HepG2 (cell line): Measurements from ENCODE around the gene DRC7. TPM values are rescaled to one million over a fixed set of nuclear protein-coding genes. Genes with fewer than 3 reads are reported as not detected.

Experiments used
- BCL6 ChIP-seq: IDR thresholded peaks from 2 replicates; pipeline ENCODE4 v1.6.1; 2016; ENCODE audit warnings: missing genetic modification reagents, missing compliant biosample characterization
- BHLHE40 ChIP-seq: IDR thresholded peaks from 2 replicates; pipeline ENCODE4 v1.6.1; 2011; ENCODE audit warnings: low read length, improper control_type of control experiment
- CBFB ChIP-seq: sonication (generic); formaldehyde crosslinking; IDR thresholded peaks from 2 replicates; pipeline ENCODE4 v1.4.0; 2020; ENCODE audit warnings: missing genetic modification reagents
- FOXO1 ChIP-seq: sonication (generic); formaldehyde crosslinking; IDR thresholded peaks from 2 replicates; pipeline ENCODE4 v1.4.0; 2020; ENCODE audit warnings: missing genetic modification reagents
- GATAD1 ChIP-seq: IDR thresholded peaks from 2 replicates; pipeline ENCODE4 v1.6.1; 2016; ENCODE audit warnings: missing genetic modification reagents, missing compliant biosample characterization
- KDM3A ChIP-seq: IDR thresholded peaks from 2 replicates; pipeline ENCODE4 v1.6.1; 2018; ENCODE audit warnings: low read depth, missing compliant biosample characterization
- MLLT10 ChIP-seq: sonication (generic); formaldehyde crosslinking; IDR thresholded peaks from 2 replicates; pipeline ENCODE4 v1.4.0; 2020; ENCODE audit warnings: missing genetic modification reagents
- NCOA5 ChIP-seq: sonication (generic); formaldehyde crosslinking; IDR thresholded peaks from 2 replicates; pipeline ENCODE4 v1.4.0; 2020; ENCODE audit warnings: missing genetic modification reagents
- ONECUT2 ChIP-seq: sonication (generic); formaldehyde crosslinking; IDR thresholded peaks from 2 replicates; pipeline ENCODE4 v1.4.0; 2020; ENCODE audit warnings: missing genetic modification reagents
- PITX1 ChIP-seq: sonication (generic); formaldehyde crosslinking; IDR thresholded peaks from 2 replicates; pipeline ENCODE4 v1.5.1; 2020; ENCODE audit warnings: mild to moderate bottlenecking, missing genetic modification reagents
- SMC3 ChIP-seq: IDR thresholded peaks from 2 replicates; pipeline ENCODE4 v1.6.1; 2011; ENCODE audit warnings: low read length, improper control_type of control experiment
- SNAI1 ChIP-seq: sonication (generic); formaldehyde crosslinking; IDR thresholded peaks from 2 replicates; pipeline ENCODE4 v1.5.0; 2020; ENCODE audit warnings: mild to moderate bottlenecking, missing genetic modification reagents, borderline replicate concordance
- SRSF9 ChIP-seq: fragments of 200-400 bp; formaldehyde crosslinking; IDR thresholded peaks from 2 replicates; pipeline ENCODE4 v1.6.1; 2018; ENCODE audit warnings: borderline replicate concordance, mild to moderate bottlenecking, low read depth, low read length; ENCODE audit not compliant: insufficient read depth, poor library complexity, severe bottlenecking
- STAT5B ChIP-seq: sonication (generic); formaldehyde crosslinking; IDR thresholded peaks from 2 replicates; pipeline ENCODE4 v1.4.0; 2020; ENCODE audit warnings: missing genetic modification reagents
- TBL1XR1 ChIP-seq: fragments of 150-350 bp; IDR thresholded peaks from 2 replicates; pipeline ENCODE4 v1.6.1; 2014; ENCODE audit warnings: borderline replicate concordance, low read length; ENCODE audit not compliant: partially characterized antibody
- TP53 ChIP-seq: sonication (generic); formaldehyde crosslinking; conservative IDR thresholded peaks from 2 replicates; pipeline ENCODE4 v1.4.0; 2020; ENCODE audit warnings: missing genetic modification reagents
- ZFP1 ChIP-seq: IDR thresholded peaks from 2 replicates; pipeline ENCODE4 v1.6.1; 2016
- ZNF10 ChIP-seq: sonication (generic); formaldehyde crosslinking; IDR thresholded peaks from 2 replicates; pipeline ENCODE4 v1.4.0; 2020; ENCODE audit warnings: mild to moderate bottlenecking, low read depth, missing genetic modification reagents, borderline replicate concordance
- ZNF446 ChIP-seq: sonication (generic); formaldehyde crosslinking; IDR thresholded peaks from 2 replicates; pipeline ENCODE4 v1.5.0; 2020; ENCODE audit warnings: mild to moderate bottlenecking, missing genetic modification reagents
- ZNF562 ChIP-seq: sonication (generic); formaldehyde crosslinking; IDR thresholded peaks from 2 replicates; pipeline ENCODE4 v1.8.0; 2022; ENCODE audit warnings: missing genetic modification reagents, borderline replicate concordance
- ZNF816 ChIP-seq: sonication (generic); formaldehyde crosslinking; IDR thresholded peaks from 2 replicates; pipeline ENCODE4 v1.8.0; 2022; ENCODE audit warnings: missing genetic modification reagents, mild to moderate bottlenecking, borderline replicate concordance
- polyA plus RNA-seq, 8 experiments: library from polyadenylated mRNA; depleted of rRNA in 3 of 8; stranded (reverse) in 7 of 8; unstranded in 1 of 8; fragments of >200 nt; fragmentation: Illumina TruSeq in 4 of 8; extraction: Trizol in 4 of 8; gene quantifications; 2 replicates each; pipeline versions ENCODE4 v1.2.1 to v1.2.3, GENCODE V29; 2011 to 2016; ENCODE audit warnings: low read depth in 4 of 8, missing spikeins in 1 of 8, mixed read lengths in 1 of 8; ENCODE audit not compliant: insufficient read depth in 1 of 8
- total RNA-seq, 5 experiments: library from RNA; depleted of rRNA; stranded (reverse); fragments of >200 nt; fragmentation: Illumina TruSeq; extraction: Trizol; gene quantifications; 2 replicates each; pipeline ENCODE4 v1.2.3, GENCODE V29; 2016; ENCODE audit warnings: low read depth in 1 of 5
- TF ChIP-seq, protein P1 (sequence below): sonication (generic); formaldehyde crosslinking; IDR thresholded peaks from 2 replicates; pipeline ENCODE4 v1.8.1; 2023; ENCODE audit warnings: mild to moderate bottlenecking, missing genetic modification reagents
- TF ChIP-seq, protein P2 (sequence below): sonication (generic); formaldehyde crosslinking; IDR thresholded peaks from 2 replicates; pipeline ENCODE4 v1.4.0; 2020; ENCODE audit warnings: missing genetic modification reagents, mild to moderate bottlenecking, borderline replicate concordance
- TF ChIP-seq, protein P3 (sequence below): sonication (generic); formaldehyde crosslinking; IDR thresholded peaks from 2 replicates; pipeline ENCODE4 v1.5.0; 2020; ENCODE audit warnings: mild to moderate bottlenecking, missing genetic modification reagents
- TF ChIP-seq, protein P4 (sequence below): sonication (generic); formaldehyde crosslinking; conservative IDR thresholded peaks from 2 replicates; pipeline ENCODE4 v1.5.0; 2020; ENCODE audit warnings: missing genetic modification reagents

Gene DRC7
- total and polyA plus RNA-seq, 2 of the 13 experiments (the other 11 are each of a cell fraction or from before 2014, with no cell fraction given), result 2.7 to 3.4 TPM

DNA sequence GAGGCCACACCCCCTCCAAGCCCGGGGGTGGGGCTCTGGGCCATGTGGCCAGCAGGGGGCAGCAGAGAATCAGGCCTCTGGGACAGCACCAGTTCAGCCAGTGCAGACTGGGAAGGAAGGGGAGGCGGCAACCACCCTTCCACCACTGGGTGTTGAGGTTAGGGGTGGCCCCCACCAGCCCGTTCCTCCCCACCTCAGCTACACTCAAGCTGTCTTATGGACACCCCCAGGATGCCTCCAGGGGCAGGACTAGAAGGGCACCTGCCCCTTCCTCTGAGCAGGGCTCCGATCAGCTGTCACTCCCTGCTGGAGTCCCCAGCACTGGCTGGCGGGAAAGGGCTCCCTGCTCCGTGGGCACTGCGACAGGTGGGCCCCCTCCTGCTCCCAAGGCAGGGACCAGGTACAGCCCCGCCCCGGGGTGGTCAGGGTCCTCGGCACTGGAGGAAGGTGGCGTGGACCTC, 62.8 kb downstream of the DRC7 start (continued):
- TF ChIP-seq, protein P1, sequence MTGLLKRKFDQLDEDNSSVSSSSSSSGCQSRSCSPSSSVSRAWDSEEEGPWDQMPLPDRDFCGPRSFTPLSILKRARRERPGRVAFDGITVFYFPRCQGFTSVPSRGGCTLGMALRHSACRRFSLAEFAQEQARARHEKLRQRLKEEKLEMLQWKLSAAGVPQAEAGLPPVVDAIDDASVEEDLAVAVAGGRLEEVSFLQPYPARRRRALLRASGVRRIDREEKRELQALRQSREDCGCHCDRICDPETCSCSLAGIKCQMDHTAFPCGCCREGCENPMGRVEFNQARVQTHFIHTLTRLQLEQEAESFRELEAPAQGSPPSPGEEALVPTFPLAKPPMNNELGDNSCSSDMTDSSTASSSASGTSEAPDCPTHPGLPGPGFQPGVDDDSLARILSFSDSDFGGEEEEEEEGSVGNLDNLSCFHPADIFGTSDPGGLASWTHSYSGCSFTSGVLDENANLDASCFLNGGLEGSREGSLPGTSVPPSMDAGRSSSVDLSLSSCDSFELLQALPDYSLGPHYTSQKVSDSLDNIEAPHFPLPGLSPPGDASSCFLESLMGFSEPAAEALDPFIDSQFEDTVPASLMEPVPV (CRISPR knock-in tag), result peak; percentile 67; the same call in 1 of the 2 replicates
- TF ChIP-seq, protein P2, sequence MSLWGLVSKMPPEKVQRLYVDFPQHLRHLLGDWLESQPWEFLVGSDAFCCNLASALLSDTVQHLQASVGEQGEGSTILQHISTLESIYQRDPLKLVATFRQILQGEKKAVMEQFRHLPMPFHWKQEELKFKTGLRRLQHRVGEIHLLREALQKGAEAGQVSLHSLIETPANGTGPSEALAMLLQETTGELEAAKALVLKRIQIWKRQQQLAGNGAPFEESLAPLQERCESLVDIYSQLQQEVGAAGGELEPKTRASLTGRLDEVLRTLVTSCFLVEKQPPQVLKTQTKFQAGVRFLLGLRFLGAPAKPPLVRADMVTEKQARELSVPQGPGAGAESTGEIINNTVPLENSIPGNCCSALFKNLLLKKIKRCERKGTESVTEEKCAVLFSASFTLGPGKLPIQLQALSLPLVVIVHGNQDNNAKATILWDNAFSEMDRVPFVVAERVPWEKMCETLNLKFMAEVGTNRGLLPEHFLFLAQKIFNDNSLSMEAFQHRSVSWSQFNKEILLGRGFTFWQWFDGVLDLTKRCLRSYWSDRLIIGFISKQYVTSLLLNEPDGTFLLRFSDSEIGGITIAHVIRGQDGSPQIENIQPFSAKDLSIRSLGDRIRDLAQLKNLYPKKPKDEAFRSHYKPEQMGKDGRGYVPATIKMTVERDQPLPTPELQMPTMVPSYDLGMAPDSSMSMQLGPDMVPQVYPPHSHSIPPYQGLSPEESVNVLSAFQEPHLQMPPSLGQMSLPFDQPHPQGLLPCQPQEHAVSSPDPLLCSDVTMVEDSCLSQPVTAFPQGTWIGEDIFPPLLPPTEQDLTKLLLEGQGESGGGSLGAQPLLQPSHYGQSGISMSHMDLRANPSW (CRISPR knock-in tag), result no peak
- TF ChIP-seq TBL1XR1 (no peak), SRSF9 (no peak), CBFB (CRISPR knock-in tag) (peak; percentile 34; the same call in 1 of the 2 replicates), MLLT10 (CRISPR knock-in tag) (no peak), NCOA5 (no peak), ZFP1 (CRISPR knock-in tag) (no peak), ONECUT2 (CRISPR knock-in tag) (no peak), SNAI1 (CRISPR knock-in tag) (no peak), PITX1 (no peak), FOXO1 (CRISPR knock-in tag) (no peak), ZNF816 (CRISPR knock-in tag) (no peak), TP53 (CRISPR knock-in tag) (no peak), STAT5B (CRISPR knock-in tag) (no peak), ZNF562 (CRISPR knock-in tag) (no peak), BCL6 (CRISPR knock-in tag) (0 out of 2 replicates have a peak, but pooled peaks have one; percentile 31), GATAD1 (CRISPR knock-in tag) (0 out of 2 replicates have a peak, but pooled peaks have one; percentile 31), ZNF446 (CRISPR knock-in tag) (no peak), ZNF10 (CRISPR knock-in tag) (no peak), BHLHE40 (no peak), SMC3 (peak; percentile 59; the same call in 1 of the 2 replicates), KDM3A (CRISPR knock-in tag) (peak; percentile 87; the same call in 1 of the 2 replicates)
- TF ChIP-seq, protein P3, sequence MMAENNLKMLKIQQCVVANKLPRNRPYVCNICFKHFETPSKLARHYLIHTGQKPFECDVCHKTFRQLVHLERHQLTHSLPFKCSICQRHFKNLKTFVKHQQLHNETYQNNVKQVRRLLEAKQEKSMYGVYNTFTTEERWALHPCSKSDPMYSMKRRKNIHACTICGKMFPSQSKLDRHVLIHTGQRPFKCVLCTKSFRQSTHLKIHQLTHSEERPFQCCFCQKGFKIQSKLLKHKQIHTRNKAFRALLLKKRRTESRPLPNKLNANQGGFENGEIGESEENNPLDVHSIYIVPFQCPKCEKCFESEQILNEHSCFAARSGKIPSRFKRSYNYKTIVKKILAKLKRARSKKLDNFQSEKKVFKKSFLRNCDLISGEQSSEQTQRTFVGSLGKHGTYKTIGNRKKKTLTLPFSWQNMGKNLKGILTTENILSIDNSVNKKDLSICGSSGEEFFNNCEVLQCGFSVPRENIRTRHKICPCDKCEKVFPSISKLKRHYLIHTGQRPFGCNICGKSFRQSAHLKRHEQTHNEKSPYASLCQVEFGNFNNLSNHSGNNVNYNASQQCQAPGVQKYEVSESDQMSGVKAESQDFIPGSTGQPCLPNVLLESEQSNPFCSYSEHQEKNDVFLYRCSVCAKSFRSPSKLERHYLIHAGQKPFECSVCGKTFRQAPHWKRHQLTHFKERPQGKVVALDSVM (CRISPR knock-in tag), result no peak
- TF ChIP-seq, protein P4, sequence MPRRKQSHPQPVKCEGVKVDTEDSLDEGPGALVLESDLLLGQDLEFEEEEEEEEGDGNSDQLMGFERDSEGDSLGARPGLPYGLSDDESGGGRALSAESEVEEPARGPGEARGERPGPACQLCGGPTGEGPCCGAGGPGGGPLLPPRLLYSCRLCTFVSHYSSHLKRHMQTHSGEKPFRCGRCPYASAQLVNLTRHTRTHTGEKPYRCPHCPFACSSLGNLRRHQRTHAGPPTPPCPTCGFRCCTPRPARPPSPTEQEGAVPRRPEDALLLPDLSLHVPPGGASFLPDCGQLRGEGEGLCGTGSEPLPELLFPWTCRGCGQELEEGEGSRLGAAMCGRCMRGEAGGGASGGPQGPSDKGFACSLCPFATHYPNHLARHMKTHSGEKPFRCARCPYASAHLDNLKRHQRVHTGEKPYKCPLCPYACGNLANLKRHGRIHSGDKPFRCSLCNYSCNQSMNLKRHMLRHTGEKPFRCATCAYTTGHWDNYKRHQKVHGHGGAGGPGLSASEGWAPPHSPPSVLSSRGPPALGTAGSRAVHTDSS, result no peak
